Fibroblast of lung (primary cell): ENCODE measurements around the gene CACNG7.

Experiments used
- EZH2 ChIP-seq: IDR thresholded peaks from 2 replicates; pipeline ENCODE4 v1.5.1; 2012; ENCODE audit warnings: low read length, control low read depth, mild to moderate bottlenecking; ENCODE audit errors: missing control alignments
- TF ChIP-seq, protein P1 (sequence below), 2 donors: IDR thresholded peaks in 1 of 2; conservative IDR thresholded peaks in 1 of 2; 1 replicate in 1 of 2; 2 replicates in 1 of 2; pipeline ENCODE4 v1.5.1; 2011 to 2012; ENCODE audit warnings: low read length in 2 of 2, control low read depth in 1 of 2, inconsistent platforms in 1 of 2, low read depth in 1 of 2, mild to moderate bottlenecking in 1 of 2

DNA sequence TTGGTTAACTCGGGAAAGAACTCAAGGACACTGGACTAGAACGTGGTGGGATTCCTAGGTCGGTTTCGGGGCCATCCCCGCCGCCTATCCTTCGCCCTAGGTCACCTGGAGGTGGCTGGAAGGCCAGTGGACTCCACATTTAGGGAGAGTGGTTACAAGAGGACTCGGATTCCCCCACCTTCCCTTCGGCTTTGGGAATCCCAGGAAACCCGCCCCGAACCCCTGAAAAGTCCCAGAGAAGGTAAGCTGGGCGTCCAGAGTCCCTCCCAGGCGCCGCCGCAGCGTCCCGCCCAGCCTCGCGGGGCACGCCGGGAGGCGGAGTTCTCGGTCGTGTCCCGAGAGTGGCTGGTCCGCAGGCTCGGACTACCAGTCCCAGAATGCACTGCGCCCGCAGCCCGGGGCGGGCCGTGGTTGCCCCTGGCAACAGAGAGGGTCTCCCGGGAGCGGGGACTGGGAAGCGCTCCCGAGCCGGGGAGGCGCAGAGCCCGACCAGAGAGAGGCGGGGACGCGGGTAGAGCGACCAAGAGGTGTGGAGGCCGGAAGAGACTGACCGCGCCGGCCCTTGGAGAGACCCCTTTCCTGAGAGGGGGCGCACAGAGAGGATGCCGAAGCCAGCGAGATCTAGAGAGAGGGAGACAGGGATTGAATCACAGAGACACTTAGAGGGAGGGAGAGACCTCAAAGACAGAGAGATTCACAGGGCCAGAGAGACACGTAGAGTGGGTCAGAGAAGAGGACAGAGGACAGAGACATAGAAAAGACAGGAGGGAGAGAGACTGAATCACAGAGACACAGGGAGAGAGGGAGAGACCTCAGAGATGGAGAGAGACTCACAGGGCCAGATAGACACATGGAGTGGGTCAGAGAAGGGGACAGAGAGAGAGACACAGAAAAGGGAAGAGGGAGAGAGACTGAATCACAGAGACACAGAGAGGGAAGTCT lies 29.7 kb upstream of the CACNG7 start:
- TF ChIP-seq, protein P1, sequence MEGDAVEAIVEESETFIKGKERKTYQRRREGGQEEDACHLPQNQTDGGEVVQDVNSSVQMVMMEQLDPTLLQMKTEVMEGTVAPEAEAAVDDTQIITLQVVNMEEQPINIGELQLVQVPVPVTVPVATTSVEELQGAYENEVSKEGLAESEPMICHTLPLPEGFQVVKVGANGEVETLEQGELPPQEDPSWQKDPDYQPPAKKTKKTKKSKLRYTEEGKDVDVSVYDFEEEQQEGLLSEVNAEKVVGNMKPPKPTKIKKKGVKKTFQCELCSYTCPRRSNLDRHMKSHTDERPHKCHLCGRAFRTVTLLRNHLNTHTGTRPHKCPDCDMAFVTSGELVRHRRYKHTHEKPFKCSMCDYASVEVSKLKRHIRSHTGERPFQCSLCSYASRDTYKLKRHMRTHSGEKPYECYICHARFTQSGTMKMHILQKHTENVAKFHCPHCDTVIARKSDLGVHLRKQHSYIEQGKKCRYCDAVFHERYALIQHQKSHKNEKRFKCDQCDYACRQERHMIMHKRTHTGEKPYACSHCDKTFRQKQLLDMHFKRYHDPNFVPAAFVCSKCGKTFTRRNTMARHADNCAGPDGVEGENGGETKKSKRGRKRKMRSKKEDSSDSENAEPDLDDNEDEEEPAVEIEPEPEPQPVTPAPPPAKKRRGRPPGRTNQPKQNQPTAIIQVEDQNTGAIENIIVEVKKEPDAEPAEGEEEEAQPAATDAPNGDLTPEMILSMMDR (conservative IDR thresholded peaks at IDR 0.05 in 1 of 2, IDR thresholded peaks at IDR 0.05 in 1 of 2; ENCODE audit: low read depth in 1 of 2, low read length in 2 of 2) = no peak
- TF ChIP-seq EZH2 = no peak
